Measurements from ENCODE around the gene KLRC2.

Gene KLRC2

DNA sequence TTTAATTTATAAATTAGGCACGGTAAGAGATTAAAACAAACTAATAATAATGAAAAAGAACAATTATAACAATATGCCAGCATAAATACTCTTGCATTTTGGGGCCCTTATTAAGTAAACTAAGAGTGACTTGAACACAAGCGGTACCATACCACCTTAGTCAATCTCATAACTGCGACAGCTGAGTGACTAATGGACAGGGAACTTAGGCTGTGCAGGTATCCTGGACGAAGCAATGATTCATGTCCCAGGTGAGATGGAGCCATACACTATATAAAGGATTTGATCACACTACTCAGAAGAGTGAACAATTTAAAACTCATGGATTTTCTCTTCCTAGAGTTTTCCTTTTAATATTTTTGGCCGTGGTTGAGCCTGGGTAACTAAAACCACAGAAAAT, 30.5 kb downstream of the KLRC2 start:
- TF ChIP-seq YY1 (IDR thresholded peaks at IDR 0.05; ENCODE audit: low read depth) (no peak), TAF1 (IDR thresholded peaks at IDR 0.05; ENCODE audit: low read depth) (no peak), REST (IDR thresholded peaks at IDR 0.05; ENCODE audit: low read depth) (no peak), EGR1 (IDR thresholded peaks at IDR 0.05) (no peak), TCF12 (IDR thresholded peaks at IDR 0.05; ENCODE audit: low read depth) (no peak)
- TF ChIP-seq, protein P1, sequence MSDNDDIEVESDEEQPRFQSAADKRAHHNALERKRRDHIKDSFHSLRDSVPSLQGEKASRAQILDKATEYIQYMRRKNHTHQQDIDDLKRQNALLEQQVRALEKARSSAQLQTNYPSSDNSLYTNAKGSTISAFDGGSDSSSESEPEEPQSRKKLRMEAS (IDR thresholded peaks at IDR 0.05): no peak

GRCh38 chr12:10404798-10405197, 31.0 kb downstream of the KLRC2 start:
- TF ChIP-seq TAF1 (IDR thresholded peaks at IDR 0.05; ENCODE audit: low read depth): no peak
- no peak for TF ChIP-seq CREB1 (IDR thresholded peaks at IDR 0.05; ENCODE audit: low read depth)
- no peak for TF ChIP-seq CEBPB (IDR thresholded peaks at IDR 0.05)
- TF ChIP-seq, protein P2, sequence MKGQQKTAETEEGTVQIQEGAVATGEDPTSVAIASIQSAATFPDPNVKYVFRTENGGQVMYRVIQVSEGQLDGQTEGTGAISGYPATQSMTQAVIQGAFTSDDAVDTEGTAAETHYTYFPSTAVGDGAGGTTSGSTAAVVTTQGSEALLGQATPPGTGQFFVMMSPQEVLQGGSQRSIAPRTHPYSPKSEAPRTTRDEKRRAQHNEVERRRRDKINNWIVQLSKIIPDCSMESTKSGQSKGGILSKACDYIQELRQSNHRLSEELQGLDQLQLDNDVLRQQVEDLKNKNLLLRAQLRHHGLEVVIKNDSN (IDR thresholded peaks at IDR 0.05): no peak
- no peak for TF ChIP-seq EP300 (IDR thresholded peaks at IDR 0.05; ENCODE audit: borderline replicate concordance)
- TF ChIP-seq ZBTB7A (IDR thresholded peaks at IDR 0.05; ENCODE audit: low read depth): no peak
- TF ChIP-seq FOXM1 (IDR thresholded peaks at IDR 0.05; ENCODE audit: borderline replicate concordance, low read depth): no peak
- TF ChIP-seq REST (IDR thresholded peaks at IDR 0.05; ENCODE audit: low read depth): no peak

- TF ChIP-seq CREB1 (IDR thresholded peaks at IDR 0.05; ENCODE audit: low read depth) (no peak), CEBPB (IDR thresholded peaks at IDR 0.05) (no peak), REST (IDR thresholded peaks at IDR 0.05; ENCODE audit: low read depth) (no peak), TCF12 (IDR thresholded peaks at IDR 0.05; ENCODE audit: low read depth) (no peak), YY1 (IDR thresholded peaks at IDR 0.05; ENCODE audit: low read depth) (no peak), ZBTB7A (IDR thresholded peaks at IDR 0.05; ENCODE audit: low read depth) (no peak), TEAD4 (IDR thresholded peaks at IDR 0.05) (no peak), EP300 (IDR thresholded peaks at IDR 0.05; ENCODE audit: borderline replicate concordance) (no peak), EGR1 (IDR thresholded peaks at IDR 0.05) (no peak), NFIC (IDR thresholded peaks at IDR 0.05) (no peak), RAD21 (IDR thresholded peaks at IDR 0.05; ENCODE audit: low read depth) (no peak), FOXM1 (IDR thresholded peaks at IDR 0.05; ENCODE audit: borderline replicate concordance, low read depth) (no peak), TAF1 (IDR thresholded peaks at IDR 0.05; ENCODE audit: low read depth) (no peak)
- TF ChIP-seq, protein P1 (IDR thresholded peaks at IDR 0.05): no peak
- TF ChIP-seq, protein P2 (IDR thresholded peaks at IDR 0.05): no peak
Observed at GRCh38 chr12:10400829-10401228, 35.0 kb downstream of the KLRC2 start.

GRCh38 chr12:10398168-10398567, 37.6 kb downstream of the KLRC2 start:
- TF ChIP-seq, protein P2 (IDR thresholded peaks at IDR 0.05): no peak
- TF ChIP-seq ZBTB7A (IDR thresholded peaks at IDR 0.05; ENCODE audit: low read depth) (no peak), NFIC (IDR thresholded peaks at IDR 0.05) (no peak), RAD21 (IDR thresholded peaks at IDR 0.05; ENCODE audit: low read depth) (no peak), TEAD4 (IDR thresholded peaks at IDR 0.05) (no peak), TAF1 (IDR thresholded peaks at IDR 0.05; ENCODE audit: low read depth) (no peak), CEBPB (IDR thresholded peaks at IDR 0.05) (no peak), FOXM1 (IDR thresholded peaks at IDR 0.05; ENCODE audit: borderline replicate concordance, low read depth) (no peak), CREB1 (IDR thresholded peaks at IDR 0.05; ENCODE audit: low read depth) (no peak), EP300 (IDR thresholded peaks at IDR 0.05; ENCODE audit: borderline replicate concordance) (no peak), YY1 (IDR thresholded peaks at IDR 0.05; ENCODE audit: low read depth) (no peak), TCF12 (IDR thresholded peaks at IDR 0.05; ENCODE audit: low read depth) (no peak), EGR1 (IDR thresholded peaks at IDR 0.05) (no peak), REST (IDR thresholded peaks at IDR 0.05; ENCODE audit: low read depth) (no peak)
- TF ChIP-seq, protein P1 (IDR thresholded peaks at IDR 0.05): no peak

Data from Ishikawa (cell line).